Osteoblast (primary cell): ENCODE data around the gene MEN1. TPM values are rescaled to one million over a fixed set of nuclear protein-coding genes. Genes with fewer than 3 reads are reported as not detected.
A peak's percentile ranks its signal among the peaks of the same experiment; 100 is the strongest.

Experiments
- DNase-seq: peaks from one replicate; pipeline ENCODE4 v3.0.0; 2011; ENCODE audit warnings: low spot score, mixed read lengths; ENCODE audit not compliant: insufficient read length; ENCODE audit errors: missing footprints
- H2AFZ ChIP-seq: 2 replicates; pipeline ENCODE4 v1.6.0; 2011; ENCODE audit warnings: mild to moderate bottlenecking, low read length
- H3K27ac ChIP-seq: 2 replicates; pipeline ENCODE4 v1.5.1; 2011; ENCODE audit warnings: mild to moderate bottlenecking, low read depth, low read length, moderate library complexity
- H3K27me3 ChIP-seq: 2 replicates; pipeline ENCODE4 v1.6.0; 2012; ENCODE audit warnings: mild to moderate bottlenecking, control low read depth, inconsistent platforms, low read length, moderate library complexity; ENCODE audit not compliant: insufficient read depth
- H3K36me3 ChIP-seq: 2 replicates; pipeline ENCODE4 v1.5.1; 2011; ENCODE audit warnings: mild to moderate bottlenecking, low read length, control low read depth, moderate library complexity; ENCODE audit not compliant: insufficient read depth
- H3K4me1 ChIP-seq: 2 replicates; pipeline ENCODE4 v1.5.1; 2011; ENCODE audit warnings: mild to moderate bottlenecking, low read length, control low read depth, moderate library complexity; ENCODE audit not compliant: insufficient read depth
- H3K4me2 ChIP-seq: 2 replicates; pipeline ENCODE4 v1.6.0; 2011; ENCODE audit warnings: mild to moderate bottlenecking, low read length; ENCODE audit not compliant: insufficient read depth
- H3K4me3 ChIP-seq: fragments of 200-600 bp; sonication (generic); 3 replicates; pipeline ENCODE4 v1.5.1; 2012; ENCODE audit warnings: mild to moderate bottlenecking, low read length, inconsistent platforms; ENCODE audit not compliant: insufficient read depth
- H3K79me2 ChIP-seq: 2 replicates; pipeline ENCODE4 v1.6.0; 2012; ENCODE audit warnings: mild to moderate bottlenecking, low read length, control low read depth, inconsistent platforms; ENCODE audit not compliant: insufficient read depth
- H3K9me3 ChIP-seq: 2 replicates; pipeline ENCODE4 v1.5.1; 2011; ENCODE audit warnings: low read depth, low read length, control low read depth
- H4K20me1 ChIP-seq: 2 replicates; pipeline ENCODE4 v1.6.0; 2012; ENCODE audit warnings: mild to moderate bottlenecking, low read length, control low read depth; ENCODE audit not compliant: insufficient read depth
- total RNA-seq: library from RNA; depleted of rRNA; stranded (reverse); fragments of >200 nt; gene quantifications from 2 replicates; pipeline ENCODE4 v1.2.3, GENCODE V29; 2012
- TF ChIP-seq, protein P1 (sequence below): IDR thresholded peaks from 2 replicates; pipeline ENCODE4 v1.5.1; 2011; ENCODE audit warnings: mild to moderate bottlenecking, low read depth, low read length, moderate library complexity; ENCODE audit errors: extremely low read depth

The MEN1 gene
- total RNA-seq, 1 donor, result 12.3 TPM

DNA sequence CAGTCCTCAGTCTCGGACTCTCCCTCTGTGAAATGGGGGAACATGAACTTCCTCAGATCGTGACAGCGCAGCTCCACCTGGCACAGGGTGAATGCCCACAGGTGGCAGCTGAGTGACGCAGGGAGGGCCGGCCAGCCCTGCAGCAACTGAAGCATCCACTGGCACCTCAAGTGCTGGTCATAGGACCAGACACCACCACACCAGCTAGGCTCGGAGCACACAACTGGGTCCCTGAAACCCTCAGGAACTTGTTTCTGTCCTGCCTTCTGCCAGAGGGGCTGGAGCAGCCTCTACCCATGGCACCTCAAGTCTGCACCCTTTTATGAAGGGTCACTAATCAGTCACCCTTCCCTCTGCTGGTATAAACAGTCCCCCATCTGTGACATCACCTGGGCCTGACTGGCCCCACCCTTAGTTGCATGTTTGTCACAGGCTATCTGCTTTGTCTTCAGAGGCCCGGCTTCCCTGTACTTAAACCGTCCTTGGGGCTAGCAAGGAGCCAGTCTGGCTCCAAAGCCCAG is 41.5 kb upstream of the MEN1 start:
- H2AFZ ChIP-seq, result no peak overlapping the region
- H3K79me2 ChIP-seq, result peaks cover 41% of the 10 kb centered on the region
- H4K20me1 ChIP-seq, result peaks cover 18% of the 10 kb centered on the region
- no peak overlapping the region for H3K4me2 ChIP-seq
- TF ChIP-seq, protein P1, sequence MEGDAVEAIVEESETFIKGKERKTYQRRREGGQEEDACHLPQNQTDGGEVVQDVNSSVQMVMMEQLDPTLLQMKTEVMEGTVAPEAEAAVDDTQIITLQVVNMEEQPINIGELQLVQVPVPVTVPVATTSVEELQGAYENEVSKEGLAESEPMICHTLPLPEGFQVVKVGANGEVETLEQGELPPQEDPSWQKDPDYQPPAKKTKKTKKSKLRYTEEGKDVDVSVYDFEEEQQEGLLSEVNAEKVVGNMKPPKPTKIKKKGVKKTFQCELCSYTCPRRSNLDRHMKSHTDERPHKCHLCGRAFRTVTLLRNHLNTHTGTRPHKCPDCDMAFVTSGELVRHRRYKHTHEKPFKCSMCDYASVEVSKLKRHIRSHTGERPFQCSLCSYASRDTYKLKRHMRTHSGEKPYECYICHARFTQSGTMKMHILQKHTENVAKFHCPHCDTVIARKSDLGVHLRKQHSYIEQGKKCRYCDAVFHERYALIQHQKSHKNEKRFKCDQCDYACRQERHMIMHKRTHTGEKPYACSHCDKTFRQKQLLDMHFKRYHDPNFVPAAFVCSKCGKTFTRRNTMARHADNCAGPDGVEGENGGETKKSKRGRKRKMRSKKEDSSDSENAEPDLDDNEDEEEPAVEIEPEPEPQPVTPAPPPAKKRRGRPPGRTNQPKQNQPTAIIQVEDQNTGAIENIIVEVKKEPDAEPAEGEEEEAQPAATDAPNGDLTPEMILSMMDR, result no peak
- no peak overlapping the region for H3K4me3 ChIP-seq
- H3K27me3 ChIP-seq, result no peaks in the 10 kb centered on the region
- H3K27ac ChIP-seq, result no peak overlapping the region
- H3K9me3 ChIP-seq, result no peaks in the 10 kb centered on the region
- peaks cover 26% of the 10 kb centered on the region for H3K36me3 ChIP-seq
- peaks cover 41% of the 10 kb centered on the region for H3K4me1 ChIP-seq
- DNase-seq, result no peak

GRCh38 chr11:64850979-64851567 is 40.7 kb upstream of the MEN1 start:
- Histone ChIP-seq H3K36me3 (peaks cover 26% of the 10 kb centered on the region), H3K27me3 (no peaks in the 10 kb centered on the region), H3K9me3 (no peaks in the 10 kb centered on the region), H3K4me2 (no peak overlapping the region), H2AFZ (no peak overlapping the region), H3K79me2 (peaks cover 33% of the 10 kb centered on the region), H3K4me3 (no peak overlapping the region), H3K27ac (peak overlapping the region; percentile 36), H3K4me1 (peaks cover 32% of the 10 kb centered on the region), H4K20me1 (peaks cover 11% of the 10 kb centered on the region)
- TF ChIP-seq, protein P1, result no peak
- DNase-seq, result peak; percentile 95

GRCh38 chr11:64849598-64850356 is 39.4 kb upstream of the MEN1 start:
- Histone ChIP-seq H3K4me1 (peaks cover 19% of the 10 kb centered on the region), H3K4me2 (no peak overlapping the region), H3K27me3 (no peaks in the 10 kb centered on the region), H3K27ac (peak overlapping the region; percentile 29), H4K20me1 (peaks cover 6% of the 10 kb centered on the region), H3K36me3 (peaks cover 21% of the 10 kb centered on the region), H3K79me2 (peaks cover 22% of the 10 kb centered on the region), H3K4me3 (no peak overlapping the region), H2AFZ (no peak overlapping the region), H3K9me3 (no peaks in the 10 kb centered on the region)
- TF ChIP-seq, protein P1, result peak; percentile 12
- DNase-seq, result peak; percentile 89
